GM21723 (cell line): Measurements from ENCODE around the gene SERHL2.
"Not testable (repeated sequence)": the region's sequence is repeated elsewhere in the genome, so short reads cannot be mapped to it uniquely, and the experiment has no call there.

Experiments used
- ATAC-seq: cut with Tn5 transposase; IDR thresholded peaks from one replicate; pipeline ENCODE4 v1.9.1; 2021; ENCODE audit warnings: mild to moderate bottlenecking, moderate library complexity; ENCODE audit not compliant: unreplicated experiment

SERHL2 gene

DNA sequence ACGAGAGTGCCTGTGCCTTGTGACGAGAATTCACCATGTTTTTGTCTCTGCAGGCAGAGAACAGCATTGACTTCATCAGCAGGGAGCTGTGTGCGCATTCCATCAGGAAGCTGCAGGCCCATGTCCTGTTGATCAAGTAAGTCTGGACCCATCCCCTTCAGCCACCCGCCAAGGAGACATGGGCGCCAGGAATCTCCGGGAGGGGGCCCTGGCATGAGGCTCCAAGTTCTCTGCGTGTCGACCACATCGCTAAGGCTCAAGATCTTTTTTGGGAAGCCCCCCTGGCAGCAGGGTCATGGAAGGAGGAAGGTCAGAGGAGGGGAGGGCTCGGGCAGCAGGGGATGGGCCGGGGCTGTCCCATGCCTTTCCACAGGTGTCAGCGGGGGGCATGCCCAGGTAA, 17.3 kb downstream of the SERHL2 start:
- ATAC-seq = not testable (repeated sequence)

DNA sequence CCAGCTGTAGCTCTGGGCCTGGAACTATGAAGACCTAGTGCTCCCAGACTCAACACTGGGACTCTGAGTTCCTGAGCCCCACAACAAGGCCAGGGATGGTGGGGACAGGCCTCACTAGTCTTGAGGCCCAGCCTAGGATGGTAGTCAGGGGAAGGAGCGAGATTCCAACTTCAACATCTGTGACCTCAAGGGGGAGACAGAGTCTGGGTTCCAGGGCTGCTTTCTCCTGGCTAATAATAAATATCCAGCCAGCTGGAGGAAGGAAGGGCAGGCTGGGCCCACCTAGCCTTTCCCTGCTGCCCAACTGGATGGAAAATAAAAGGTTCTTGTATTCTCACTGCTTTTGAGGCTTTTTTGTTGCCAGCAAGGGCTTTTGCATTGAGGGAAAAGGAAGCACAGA, 20.3 kb downstream of the SERHL2 start:
- not testable (repeated sequence) for ATAC-seq

DNA sequence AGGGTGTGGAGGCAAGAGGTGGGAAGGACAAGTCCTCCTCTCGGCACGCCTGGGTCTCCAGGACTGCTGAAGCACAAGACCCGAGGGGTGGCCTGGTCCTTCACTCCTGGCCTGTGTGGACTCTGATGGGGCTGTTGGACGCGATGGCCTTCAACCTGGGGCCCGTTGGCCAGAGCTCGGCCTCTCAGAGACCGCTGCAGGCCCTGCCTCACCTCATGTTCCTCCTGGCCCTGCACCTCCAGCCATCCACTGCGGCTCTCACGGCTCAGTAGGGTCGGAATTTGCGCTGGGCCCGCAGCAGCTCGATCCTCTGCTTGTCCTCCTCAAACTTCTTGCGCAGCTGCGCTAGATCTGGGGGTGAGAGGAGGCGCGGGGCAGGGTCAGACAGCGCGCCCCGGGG, 20.7 kb downstream of the SERHL2 start:
- not testable (repeated sequence) for ATAC-seq

GRCh38 chr22:42575996-42576574, 22.3 kb downstream of the SERHL2 start:
- ATAC-seq = not testable (repeated sequence)

GRCh38 chr22:42577141-42577540, 23.4 kb downstream of the SERHL2 start:
- ATAC-seq = not testable (repeated sequence)

- no peak for ATAC-seq
Observed at GRCh38 chr22:42577623-42578240, 24.0 kb downstream of the SERHL2 start.

DNA sequence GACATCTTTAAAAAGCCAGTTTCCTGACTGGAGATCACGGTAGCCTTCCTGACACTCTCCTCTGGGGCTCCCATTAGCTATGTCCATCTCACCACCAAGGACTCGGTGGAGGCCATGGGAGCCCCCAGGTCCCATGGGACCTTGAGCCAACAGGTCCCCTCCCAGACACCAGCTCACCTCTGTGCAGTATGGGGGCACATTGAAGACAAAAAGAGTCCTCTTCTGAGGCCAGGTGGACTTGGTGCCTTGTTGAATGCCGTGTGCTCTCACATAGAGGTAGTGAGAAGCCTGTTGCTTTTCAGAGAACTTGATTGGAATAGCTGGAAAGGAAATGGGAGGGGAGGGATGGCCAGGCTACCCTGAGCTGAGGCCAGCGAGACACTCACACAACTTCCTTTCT, 26.3 kb downstream of the SERHL2 start:
- ATAC-seq = not testable (repeated sequence)

GRCh38 chr22:42581194-42581761, 27.5 kb downstream of the SERHL2 start:
- ATAC-seq = not testable (repeated sequence)

DNA sequence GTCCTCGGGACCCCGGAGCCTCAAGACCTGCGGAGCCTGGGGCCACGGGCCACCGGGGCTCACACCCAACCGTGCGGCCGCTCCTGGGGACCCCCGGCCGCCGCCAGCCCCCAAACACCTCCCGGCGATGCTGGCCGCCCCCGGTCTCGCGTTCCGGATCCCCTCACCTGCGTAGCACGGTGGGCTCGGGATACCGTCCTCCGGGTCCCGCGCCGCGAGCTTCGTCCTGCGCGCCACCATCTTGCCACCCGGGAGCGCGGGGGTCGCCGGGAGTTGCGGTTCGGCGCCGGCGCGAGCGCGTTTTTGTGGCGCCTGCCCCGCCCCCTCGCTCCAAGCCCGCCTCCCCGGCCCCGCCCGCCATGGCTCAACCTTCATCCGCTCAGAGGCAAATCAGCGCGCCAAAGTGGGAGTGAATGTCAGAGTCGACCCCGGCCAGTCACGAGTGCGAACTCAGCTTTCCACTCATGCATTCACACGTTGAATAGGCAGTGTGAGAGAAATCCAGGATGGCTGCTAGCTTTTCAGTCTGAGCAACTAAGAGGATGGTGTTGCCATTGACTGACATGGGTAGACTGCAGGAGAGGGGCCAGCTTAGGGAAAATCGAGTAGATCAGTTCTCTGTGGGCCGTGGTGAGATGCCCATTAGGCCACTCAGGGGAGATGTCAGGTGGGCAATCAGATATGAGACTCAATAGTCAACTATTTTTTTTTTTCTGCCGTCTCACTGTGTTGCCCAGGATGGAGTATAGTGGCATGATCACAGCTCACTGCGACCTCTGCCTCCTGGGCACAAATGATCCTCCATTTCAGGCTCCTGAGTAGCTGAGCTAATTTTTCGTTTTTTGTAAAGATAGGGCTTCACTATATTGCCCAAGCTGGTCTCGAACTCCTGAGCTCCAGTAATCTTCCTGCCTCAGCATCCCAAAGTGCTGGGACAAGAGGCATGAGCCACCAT, 28.3 kb downstream of the SERHL2 start:
- ATAC-seq = peak; percentile 65

- ATAC-seq = no peak
Observed at GRCh38 chr22:42582987-42583386, 29.2 kb downstream of the SERHL2 start.

DNA sequence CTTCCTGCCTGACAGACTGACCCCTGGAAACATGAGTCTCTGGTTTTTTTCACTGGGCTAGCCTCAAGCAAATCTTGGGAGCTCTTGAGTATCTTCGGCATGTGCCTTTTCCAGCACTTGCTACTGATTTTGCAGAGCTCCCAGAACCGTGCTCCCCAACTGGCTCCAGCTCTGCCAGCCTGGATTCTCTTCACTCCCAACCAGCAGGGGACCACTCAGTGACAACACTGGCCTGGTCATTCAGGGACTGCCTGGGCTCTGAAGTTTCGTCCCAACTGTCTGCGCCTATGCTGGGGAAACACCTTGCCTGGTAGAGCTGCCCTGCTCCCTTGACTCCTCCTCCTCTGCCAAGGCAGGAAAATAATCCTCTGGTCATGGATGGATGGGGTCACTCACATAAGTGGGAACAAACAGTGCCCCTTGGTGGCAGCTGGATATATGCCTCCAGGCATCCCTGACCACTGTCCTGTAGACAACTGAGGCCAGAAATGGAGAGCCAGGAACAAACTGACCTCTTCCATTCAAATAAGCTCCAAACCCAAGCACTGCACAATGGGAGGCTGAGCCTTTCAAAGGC, 30.7 kb downstream of the SERHL2 start:
- ATAC-seq = no peak

- ATAC-seq = no peak
Observed at GRCh38 chr22:42585096-42585495, 31.3 kb downstream of the SERHL2 start.

- no peak for ATAC-seq
Observed at GRCh38 chr22:42586381-42586780, 32.6 kb downstream of the SERHL2 start.

DNA sequence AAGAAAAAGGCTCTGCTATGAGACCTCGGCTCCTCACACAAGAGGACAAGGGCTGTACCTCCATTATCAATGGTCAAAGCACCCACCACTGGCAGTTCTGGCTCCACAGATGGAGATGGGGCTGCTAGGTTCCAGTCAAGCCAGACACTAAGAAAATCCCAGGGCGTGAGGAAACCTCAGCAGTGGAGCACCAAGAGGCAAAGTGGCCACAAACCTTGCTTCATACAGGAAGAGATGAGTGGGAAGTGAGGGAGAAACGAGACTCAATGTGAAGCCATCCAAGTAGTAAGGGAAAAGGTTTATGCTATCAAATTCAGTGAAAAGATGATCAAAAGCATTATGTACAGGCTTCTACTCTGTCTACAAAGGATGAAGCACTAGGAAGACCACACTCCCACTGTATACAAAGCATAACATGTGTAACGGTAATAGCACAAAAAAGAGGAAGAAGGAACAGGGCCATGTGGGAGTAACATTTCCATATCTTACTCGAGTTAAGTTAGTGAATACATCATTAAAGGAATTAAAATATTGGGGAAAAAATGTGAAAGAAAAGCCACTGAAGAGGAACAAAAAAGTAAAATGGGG, 33.9 kb downstream of the SERHL2 start:
- no peak for ATAC-seq

GRCh38 chr22:42591987-42592386, 38.2 kb downstream of the SERHL2 start:
- no peak for ATAC-seq

DNA sequence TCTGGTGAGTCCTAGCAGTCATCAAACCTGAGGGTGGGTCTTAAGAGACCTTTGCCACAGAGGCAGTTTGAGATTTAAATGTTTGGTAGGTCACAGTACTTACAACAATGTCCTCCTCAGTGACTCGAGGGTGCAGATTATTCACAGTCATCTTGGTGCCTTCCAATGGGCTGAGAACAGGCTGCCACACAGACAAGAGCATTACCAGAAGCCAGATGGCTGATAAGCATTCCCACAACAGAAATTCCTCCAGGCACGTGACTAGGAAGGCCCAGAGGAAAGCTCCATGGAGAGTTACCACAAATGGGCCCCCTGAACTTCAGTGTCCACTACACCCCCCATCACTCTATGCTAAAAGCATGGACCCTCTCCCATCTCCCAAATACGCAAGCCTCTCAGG, 41.7 kb downstream of the SERHL2 start:
- no peak for ATAC-seq

- no peak for ATAC-seq
Observed at GRCh38 chr22:42596336-42596735, 42.6 kb downstream of the SERHL2 start.

DNA sequence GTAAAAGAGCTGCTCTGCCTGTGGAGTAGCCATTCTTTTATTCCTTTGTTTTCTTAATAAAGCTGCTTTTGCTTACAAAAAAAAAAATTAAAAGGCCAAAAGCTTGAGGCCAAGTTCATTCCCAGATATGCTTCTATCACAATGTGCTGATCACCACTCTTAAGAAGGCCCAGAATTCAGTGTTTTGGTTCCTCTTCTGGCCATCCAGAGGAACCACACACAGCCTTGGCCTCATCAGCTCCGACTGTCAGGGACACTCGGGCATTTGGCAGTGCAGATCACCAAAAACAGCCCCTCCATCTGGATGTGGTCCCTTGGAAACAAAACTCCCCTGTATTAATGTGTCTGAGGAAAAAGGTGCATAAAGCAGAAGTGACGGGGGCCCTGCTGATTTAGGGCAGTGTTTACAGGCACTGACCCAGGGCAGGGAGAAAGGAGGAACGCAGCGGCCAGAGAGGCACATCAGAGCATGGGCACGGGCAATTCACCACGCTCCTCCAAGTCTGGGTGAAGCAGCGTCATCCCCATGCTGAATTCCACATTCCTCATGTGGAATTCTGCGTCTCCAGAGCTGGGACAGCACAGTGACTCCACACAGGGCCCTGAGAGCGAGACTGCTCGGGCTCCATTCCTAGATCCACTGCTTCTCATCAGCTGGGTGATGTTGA, 43.2 kb downstream of the SERHL2 start:
- ATAC-seq = no peak

DNA sequence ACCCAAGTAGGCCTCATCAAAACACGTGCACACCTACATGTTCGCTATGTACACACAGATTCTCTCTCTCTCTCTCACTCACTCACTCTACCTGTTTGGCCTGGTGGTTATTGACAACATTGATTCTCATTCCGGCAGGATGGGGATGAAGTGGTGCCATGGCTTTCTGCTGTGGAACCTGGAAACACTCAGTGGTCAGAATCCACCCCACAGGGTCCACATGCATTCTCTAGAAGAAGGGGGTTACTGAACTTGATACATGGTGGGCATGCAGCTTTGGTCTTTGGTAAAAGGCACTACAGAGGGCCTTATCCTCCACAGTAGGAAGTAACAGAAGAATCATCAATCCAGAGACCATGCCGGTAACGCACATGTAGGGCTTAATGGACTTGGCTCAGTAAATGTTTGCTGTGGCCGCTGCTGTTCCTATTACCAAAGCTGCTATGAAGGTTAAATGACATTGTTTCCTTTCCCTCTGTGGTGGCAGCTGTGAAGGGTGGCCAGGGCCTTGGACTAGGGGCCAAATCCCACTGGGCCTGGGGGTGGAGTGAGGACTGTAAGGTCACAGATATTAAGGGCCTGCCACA, 48.2 kb downstream of the SERHL2 start:
- no peak for ATAC-seq

GRCh38 chr22:42602470-42602869, 48.7 kb downstream of the SERHL2 start:
- ATAC-seq = no peak
